ENCODE results near the gene BATF. TPM values are rescaled to one million over a fixed set of nuclear protein-coding genes. Genes with fewer than 3 reads are reported as not detected.

BATF gene
- total and polyA plus RNA-seq, 2 experiments from 2014 or later, result 3.1 TPM; not detected in 1

DNA sequence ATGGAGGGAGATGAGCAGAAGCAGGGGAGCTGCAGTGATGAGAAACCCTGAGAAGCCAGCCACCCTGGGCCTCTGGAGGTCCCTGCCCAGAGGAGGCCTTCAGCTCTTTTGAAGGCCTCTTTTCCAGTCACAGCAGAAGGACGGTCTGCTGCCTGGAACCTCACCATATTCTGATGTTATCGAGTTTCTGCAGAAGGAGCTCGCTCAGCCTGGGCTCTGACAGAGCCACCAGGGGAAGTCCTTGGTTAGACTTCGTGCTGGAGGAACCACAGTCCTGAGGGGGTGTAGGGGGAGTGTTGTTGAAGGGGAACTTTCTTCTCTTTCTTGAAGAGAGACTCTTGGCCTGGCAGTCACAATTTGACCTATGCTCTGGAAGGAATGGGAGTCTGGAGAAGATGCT is 25.1 kb upstream of the BATF start:
- no peak overlapping the region for H3K27ac ChIP-seq
- no peak for DNase-seq (ENCODE audit: low spot score)
- no peaks in the 10 kb centered on the region for H3K27me3 ChIP-seq
- WGBS (ENCODE audit: low lambda C conversion rate, missing lambda C conversion rate), result 95% methylated on average over 4 of the region's 4 CpGs
- TF ChIP-seq EZH2phosphoT487 (IDR thresholded peaks at IDR 0.05; ENCODE audit: low read depth, severe bottlenecking, unreplicated experiment) (no peak), EZH2 (IDR thresholded peaks at IDR 0.05; ENCODE audit: borderline replicate concordance) (no peak)
- TF ChIP-seq, protein P1, sequence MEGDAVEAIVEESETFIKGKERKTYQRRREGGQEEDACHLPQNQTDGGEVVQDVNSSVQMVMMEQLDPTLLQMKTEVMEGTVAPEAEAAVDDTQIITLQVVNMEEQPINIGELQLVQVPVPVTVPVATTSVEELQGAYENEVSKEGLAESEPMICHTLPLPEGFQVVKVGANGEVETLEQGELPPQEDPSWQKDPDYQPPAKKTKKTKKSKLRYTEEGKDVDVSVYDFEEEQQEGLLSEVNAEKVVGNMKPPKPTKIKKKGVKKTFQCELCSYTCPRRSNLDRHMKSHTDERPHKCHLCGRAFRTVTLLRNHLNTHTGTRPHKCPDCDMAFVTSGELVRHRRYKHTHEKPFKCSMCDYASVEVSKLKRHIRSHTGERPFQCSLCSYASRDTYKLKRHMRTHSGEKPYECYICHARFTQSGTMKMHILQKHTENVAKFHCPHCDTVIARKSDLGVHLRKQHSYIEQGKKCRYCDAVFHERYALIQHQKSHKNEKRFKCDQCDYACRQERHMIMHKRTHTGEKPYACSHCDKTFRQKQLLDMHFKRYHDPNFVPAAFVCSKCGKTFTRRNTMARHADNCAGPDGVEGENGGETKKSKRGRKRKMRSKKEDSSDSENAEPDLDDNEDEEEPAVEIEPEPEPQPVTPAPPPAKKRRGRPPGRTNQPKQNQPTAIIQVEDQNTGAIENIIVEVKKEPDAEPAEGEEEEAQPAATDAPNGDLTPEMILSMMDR (IDR thresholded peaks at IDR 0.05; ENCODE audit: poor library complexity), result no peak
- H3K4me2 ChIP-seq, result no peak overlapping the region
- H3K4me3 ChIP-seq, result no peak overlapping the region
- no peaks in the 10 kb centered on the region for H3K9me2 ChIP-seq (replicated peaks; ENCODE audit: insufficient read depth)
- no peaks in the 10 kb centered on the region for H3K4me1 ChIP-seq (ENCODE audit: insufficient read depth)
- no peaks in the 10 kb centered on the region for H3K36me3 ChIP-seq (replicated peaks; ENCODE audit: insufficient read depth, low read depth)
- H3K9me3 ChIP-seq (ENCODE audit: low read depth), result no peaks in the 10 kb centered on the region
- H2AFZ ChIP-seq, result no peak overlapping the region
- H4K20me1 ChIP-seq (ENCODE audit: insufficient read depth, poor library complexity, severe bottlenecking), result no peaks in the 10 kb centered on the region
- no peaks in the 10 kb centered on the region for H3K79me2 ChIP-seq

DNA sequence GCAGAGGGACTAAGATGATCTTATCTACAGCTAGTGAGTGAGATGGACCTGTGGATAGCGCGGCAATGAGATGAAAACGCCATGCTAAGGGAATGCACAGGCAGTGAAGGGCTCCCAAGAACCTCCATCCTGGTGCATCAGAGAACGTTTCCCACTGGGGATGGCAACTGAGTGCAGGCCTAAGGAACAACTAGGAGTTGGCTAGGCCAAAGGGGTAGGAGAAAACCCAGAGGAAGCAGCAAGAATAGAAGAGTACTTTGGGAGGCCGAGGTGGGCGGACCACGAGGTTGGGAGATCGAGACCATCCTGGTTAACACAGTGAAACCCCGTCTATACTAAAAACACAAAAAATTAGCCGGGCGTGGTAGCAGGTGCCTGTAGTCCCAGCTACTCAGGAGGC is 24.6 kb upstream of the BATF start:
- Histone ChIP-seq H3K4me3 (no peak overlapping the region), H3K4me1 (ENCODE audit: insufficient read depth) (no peaks in the 10 kb centered on the region), H2AFZ (no peak overlapping the region), H3K79me2 (no peaks in the 10 kb centered on the region), H4K20me1 (ENCODE audit: insufficient read depth, poor library complexity, severe bottlenecking) (no peaks in the 10 kb centered on the region), H3K9me3 (ENCODE audit: low read depth) (no peaks in the 10 kb centered on the region), H3K27me3 (no peaks in the 10 kb centered on the region), H3K27ac (no peak overlapping the region), H3K4me2 (no peak overlapping the region), H3K9me2 (replicated peaks; ENCODE audit: insufficient read depth) (no peaks in the 10 kb centered on the region), H3K36me3 (replicated peaks; ENCODE audit: insufficient read depth, low read depth) (no peaks in the 10 kb centered on the region)
- WGBS (ENCODE audit: low lambda C conversion rate, missing lambda C conversion rate), result 95% methylated on average over 11 of the region's 11 CpGs
- no peak for TF ChIP-seq EZH2 (IDR thresholded peaks at IDR 0.05; ENCODE audit: borderline replicate concordance)
- no peak for TF ChIP-seq EZH2phosphoT487 (IDR thresholded peaks at IDR 0.05; ENCODE audit: low read depth, severe bottlenecking, unreplicated experiment)
- TF ChIP-seq, protein P1 (IDR thresholded peaks at IDR 0.05; ENCODE audit: poor library complexity), result no peak
- DNase-seq (ENCODE audit: low spot score), result no peak

DNA sequence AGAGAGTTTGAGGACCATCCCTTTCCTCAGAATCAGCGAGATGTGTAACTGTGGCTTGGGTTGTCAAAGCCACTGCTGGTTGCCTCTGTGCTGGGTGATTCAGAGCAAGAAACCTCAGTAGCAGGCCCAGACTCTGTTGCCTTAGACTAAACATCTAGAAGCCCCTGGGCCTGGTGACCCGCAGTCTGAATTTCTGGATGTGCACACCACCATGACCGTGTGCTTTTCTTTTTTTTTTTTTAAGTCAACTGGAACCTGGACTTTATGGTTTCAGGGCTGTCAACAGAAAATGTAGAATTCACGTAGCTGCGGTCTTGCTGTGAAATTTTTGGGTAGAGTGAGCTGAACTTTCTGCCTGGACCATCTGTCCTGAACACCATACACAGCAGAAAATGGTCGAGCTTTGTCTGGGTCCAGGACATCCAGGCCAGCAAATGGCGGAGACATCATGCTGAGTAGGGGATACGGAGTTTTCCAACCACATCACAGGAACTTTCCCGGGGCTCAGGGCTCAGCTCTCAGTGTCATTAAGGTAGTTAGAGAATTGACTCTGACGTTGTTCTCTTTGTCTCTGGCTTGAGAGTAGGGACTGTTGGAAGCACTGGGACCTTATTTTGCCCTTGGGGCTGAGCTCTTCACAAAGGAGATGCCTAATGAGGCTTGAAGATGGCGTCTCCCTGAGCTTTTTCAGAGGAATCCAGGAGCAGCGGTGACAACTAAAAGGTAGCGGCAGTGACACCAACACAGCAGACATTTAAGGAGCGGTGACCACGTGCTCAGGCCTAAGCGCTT is 23.0 kb upstream of the BATF start:
- no peaks in the 10 kb centered on the region for H4K20me1 ChIP-seq (ENCODE audit: insufficient read depth, poor library complexity, severe bottlenecking)
- TF ChIP-seq EZH2 (IDR thresholded peaks at IDR 0.05; ENCODE audit: borderline replicate concordance) (no peak), EZH2phosphoT487 (IDR thresholded peaks at IDR 0.05; ENCODE audit: low read depth, severe bottlenecking, unreplicated experiment) (no peak)
- TF ChIP-seq, protein P1 (IDR thresholded peaks at IDR 0.05; ENCODE audit: poor library complexity), result no peak
- H3K9me2 ChIP-seq (replicated peaks; ENCODE audit: insufficient read depth), result no peaks in the 10 kb centered on the region
- no peak overlapping the region for H3K4me2 ChIP-seq
- H3K27me3 ChIP-seq, result no peaks in the 10 kb centered on the region
- H3K36me3 ChIP-seq (replicated peaks; ENCODE audit: insufficient read depth, low read depth), result no peaks in the 10 kb centered on the region
- no peak overlapping the region for H3K27ac ChIP-seq
- no peak for DNase-seq (ENCODE audit: low spot score)
- no peak overlapping the region for H3K4me3 ChIP-seq
- WGBS (ENCODE audit: low lambda C conversion rate, missing lambda C conversion rate), result 93% methylated on average over 16 of the region's 16 CpGs
- H3K4me1 ChIP-seq (ENCODE audit: insufficient read depth), result no peaks in the 10 kb centered on the region
- H3K9me3 ChIP-seq (ENCODE audit: low read depth), result no peaks in the 10 kb centered on the region
- no peak overlapping the region for H2AFZ ChIP-seq
- H3K79me2 ChIP-seq, result no peaks in the 10 kb centered on the region
